BE2C (cell line): Measurements from ENCODE around the gene SDR42E2.
A peak's percentile ranks its signal among the peaks of the same experiment; 100 is the strongest.
"Not testable (repeated sequence)": the region's sequence is repeated elsewhere in the genome, so short reads cannot be mapped to it uniquely, and the experiment has no call there.

Experiments
- DNase-seq: peaks from one replicate; pipeline ENCODE4 v3.0.0-alpha.2; 2020
- H3K27me3 ChIP-seq: fragments of 250-450 bp; sonication (Bioruptor Pico); 2 replicates; pipeline ENCODE4 v1.5.1; 2020; ENCODE audit warnings: mild to moderate bottlenecking
- H3K36me3 ChIP-seq: fragments of 250-450 bp; sonication (Bioruptor Pico); 2 replicates; pipeline ENCODE4 v1.5.1; 2020; ENCODE audit warnings: mild to moderate bottlenecking
- H3K4me1 ChIP-seq: fragments of 250-450 bp; sonication (Bioruptor Pico); 2 replicates; pipeline ENCODE4 v1.5.1; 2020
- H3K4me3 ChIP-seq: 2 replicates; pipeline ENCODE4 v1.5.1; 2011; ENCODE audit warnings: low read depth, low read length
- H3K9me3 ChIP-seq: fragments of 250-450 bp; sonication (Bioruptor Pico); 2 replicates; pipeline ENCODE4 v1.5.1; 2020
- CTCF ChIP-seq: IDR thresholded peaks from 2 replicates; pipeline ENCODE4 v1.5.1; 2012; ENCODE audit warnings: mild to moderate bottlenecking, low read depth, low read length

The SDR42E2 gene

GRCh38 chr16:22195695-22196558, 33.6 kb downstream of the SDR42E2 start:
- DNase-seq: peak; percentile 79
- TF ChIP-seq CTCF: peak; percentile 84
- peak overlapping the region; percentile 67 for H3K4me3 ChIP-seq
- H3K9me3 ChIP-seq: no peaks in the 10 kb centered on the region
- no peaks in the 10 kb centered on the region for H3K36me3 ChIP-seq
- H3K27me3 ChIP-seq: no peaks in the 10 kb centered on the region
- H3K4me1 ChIP-seq: peaks cover 3% of the 10 kb centered on the region; the same call in 1 of the 2 replicates

GRCh38 chr16:22196559-22197168, 34.4 kb downstream of the SDR42E2 start:
- peak overlapping the region; percentile 67 for H3K4me3 ChIP-seq
- not testable (repeated sequence) for DNase-seq, H3K27me3 ChIP-seq, H3K36me3 ChIP-seq, H3K4me1 ChIP-seq, H3K9me3 ChIP-seq

GRCh38 chr16:22198547-22199293, 36.4 kb downstream of the SDR42E2 start:
- no peak for DNase-seq
- Histone ChIP-seq H3K9me3 (no peaks in the 10 kb centered on the region), H3K4me1 (no peaks in the 10 kb centered on the region), H3K27me3 (no peaks in the 10 kb centered on the region), H3K36me3 (no peaks in the 10 kb centered on the region), H3K4me3 (no peak overlapping the region)
- no peak for TF ChIP-seq CTCF

GRCh38 chr16:22202261-22202637, 39.9 kb downstream of the SDR42E2 start:
- DNase-seq: no peak
- peaks cover 4% of the 10 kb centered on the region; the same call in 1 of the 2 replicates for H3K9me3 ChIP-seq
- no peak for TF ChIP-seq CTCF
- no peak overlapping the region for H3K4me3 ChIP-seq
- H3K36me3 ChIP-seq: no peaks in the 10 kb centered on the region
- H3K4me1 ChIP-seq: no peaks in the 10 kb centered on the region
- no peaks in the 10 kb centered on the region for H3K27me3 ChIP-seq

- Histone ChIP-seq H3K4me1 (no peaks in the 10 kb centered on the region; the same call in 1 of the 2 replicates), H3K9me3 (peaks cover 4% of the 10 kb centered on the region; the same call in 1 of the 2 replicates), H3K27me3 (no peaks in the 10 kb centered on the region), H3K4me3 (no peak overlapping the region), H3K36me3 (no peaks in the 10 kb centered on the region)
- DNase-seq: no peak
- no peak for TF ChIP-seq CTCF
Measured at GRCh38 chr16:22203091-22203490, 40.8 kb downstream of the SDR42E2 start.

- TF ChIP-seq CTCF: no peak
- Histone ChIP-seq H3K4me1 (no peaks in the 10 kb centered on the region; the same call in 1 of the 2 replicates), H3K9me3 (peaks cover 4% of the 10 kb centered on the region; the same call in 1 of the 2 replicates), H3K4me3 (no peak overlapping the region), H3K36me3 (no peaks in the 10 kb centered on the region), H3K27me3 (no peaks in the 10 kb centered on the region)
- DNase-seq: no peak
Measured at GRCh38 chr16:22204091-22204655, 41.9 kb downstream of the SDR42E2 start.
